WTC11 (cell line): ENCODE measurements around the gene SLC34A1.

ENCODE experiments used
- CTCF ChIP-seq: fragments of 200-600 bp; IDR thresholded peaks from 2 replicates; pipeline ENCODE4 v1.8.0; 2022; ENCODE audit warnings: antibody characterized with exemption
- FOXK1 ChIP-seq: sonication (generic); formaldehyde crosslinking; IDR thresholded peaks from 2 replicates; pipeline ENCODE4 v1.8.0; 2022; ENCODE audit warnings: mild to moderate bottlenecking, moderate library complexity, missing genetic modification reagents
- FOXP4 ChIP-seq: sonication (generic); formaldehyde crosslinking; IDR thresholded peaks from 2 replicates; pipeline ENCODE4 v1.8.0; 2022; ENCODE audit warnings: mild to moderate bottlenecking, missing genetic modification reagents
- MAX ChIP-seq: sonication (generic); formaldehyde crosslinking; IDR thresholded peaks from 2 replicates; pipeline ENCODE4 v1.8.0; 2022; ENCODE audit warnings: mild to moderate bottlenecking, missing genetic modification reagents
- USF2 ChIP-seq: sonication (generic); formaldehyde crosslinking; IDR thresholded peaks from 2 replicates; pipeline ENCODE4 v1.8.1; 2023; ENCODE audit warnings: mild to moderate bottlenecking, missing genetic modification reagents, moderate library complexity

GRCh38 chr5:177386542-177386941, 2.3 kb downstream of the SLC34A1 start:
- TF ChIP-seq USF2 (CRISPR knock-in tag): no peak
- TF ChIP-seq FOXK1 (CRISPR knock-in tag): no peak
- no peak for TF ChIP-seq CTCF
- TF ChIP-seq FOXP4 (CRISPR knock-in tag): no peak
- no peak for TF ChIP-seq MAX (CRISPR knock-in tag)
